Measurements from ENCODE around the gene ST6GAL1. TPM values are rescaled to one million over a fixed set of nuclear protein-coding genes. Genes with fewer than 3 reads are reported as not detected.

Gene ST6GAL1
- total RNA-seq, 1 donor from 2014 or later, result 74.0 TPM

- Mint-ChIP-seq H3K27me3 (no peaks in the 10 kb centered on the region), H3K27ac (no peak overlapping the region)
Measured at GRCh38 chr3:187102073-187102634, 171.8 kb downstream of the ST6GAL1 start.

GRCh38 chr3:187103251-187103650 lies 172.9 kb downstream of the ST6GAL1 start:
- H3K4me1 Mint-ChIP-seq (ENCODE audit: low read depth), result no peaks in the 10 kb centered on the region
- no peak overlapping the region for H3K4me3 Mint-ChIP-seq (ENCODE audit: low read depth)
- no peak for DNase-seq (ENCODE audit: low spot score, unreplicated experiment)
- no peak overlapping the region for H3K27ac Mint-ChIP-seq
- H3K27me3 Mint-ChIP-seq, result no peaks in the 10 kb centered on the region
- H3K9me3 Mint-ChIP-seq (ENCODE audit: low read depth), result peaks cover 18% of the 10 kb centered on the region
- H3K36me3 Mint-ChIP-seq (ENCODE audit: insufficient read depth), result peaks cover 4% of the 10 kb centered on the region
- no peak for TF ChIP-seq CTCF (IDR thresholded peaks at IDR 0.05; ENCODE audit: unreplicated experiment)

More at GRCh38 chr3:187102073-187102634, 171.8 kb downstream of the ST6GAL1 start:
- Mint-ChIP-seq H3K36me3 (ENCODE audit: insufficient read depth) (peaks cover 4% of the 10 kb centered on the region), H3K4me3 (ENCODE audit: low read depth) (no peak overlapping the region), H3K4me1 (ENCODE audit: low read depth) (no peaks in the 10 kb centered on the region), H3K9me3 (ENCODE audit: low read depth) (peaks cover 28% of the 10 kb centered on the region)
- TF ChIP-seq CTCF (IDR thresholded peaks at IDR 0.05; ENCODE audit: unreplicated experiment), result no peak
- no peak for DNase-seq (ENCODE audit: low spot score, unreplicated experiment)

GRCh38 chr3:187104342-187104741 lies 174.0 kb downstream of the ST6GAL1 start:
- Mint-ChIP-seq H3K36me3 (ENCODE audit: insufficient read depth) (peaks cover 2% of the 10 kb centered on the region), H3K27me3 (no peaks in the 10 kb centered on the region), H3K27ac (no peak overlapping the region), H3K4me3 (ENCODE audit: low read depth) (no peak overlapping the region), H3K4me1 (ENCODE audit: low read depth) (no peaks in the 10 kb centered on the region), H3K9me3 (ENCODE audit: low read depth) (peaks cover 7% of the 10 kb centered on the region)
- no peak for TF ChIP-seq CTCF (IDR thresholded peaks at IDR 0.05; ENCODE audit: unreplicated experiment)
- no peak for DNase-seq (ENCODE audit: low spot score, unreplicated experiment)

GRCh38 chr3:187104933-187105332 lies 174.6 kb downstream of the ST6GAL1 start:
- Mint-ChIP-seq H3K4me1 (ENCODE audit: low read depth) (no peaks in the 10 kb centered on the region), H3K27ac (no peak overlapping the region), H3K4me3 (ENCODE audit: low read depth) (no peak overlapping the region), H3K27me3 (no peaks in the 10 kb centered on the region), H3K9me3 (ENCODE audit: low read depth) (peaks cover 2% of the 10 kb centered on the region), H3K36me3 (ENCODE audit: insufficient read depth) (no peaks in the 10 kb centered on the region)
- no peak for TF ChIP-seq CTCF (IDR thresholded peaks at IDR 0.05; ENCODE audit: unreplicated experiment)
- DNase-seq (ENCODE audit: low spot score, unreplicated experiment), result no peak

GRCh38 chr3:187105700-187106099 lies 175.4 kb downstream of the ST6GAL1 start:
- no peaks in the 10 kb centered on the region for H3K4me1 Mint-ChIP-seq (ENCODE audit: low read depth)
- no peak for TF ChIP-seq CTCF (IDR thresholded peaks at IDR 0.05; ENCODE audit: unreplicated experiment)
- H3K27me3 Mint-ChIP-seq, result no peaks in the 10 kb centered on the region
- H3K27ac Mint-ChIP-seq, result no peak overlapping the region
- no peaks in the 10 kb centered on the region for H3K9me3 Mint-ChIP-seq (ENCODE audit: low read depth)
- H3K36me3 Mint-ChIP-seq (ENCODE audit: insufficient read depth), result no peaks in the 10 kb centered on the region
- H3K4me3 Mint-ChIP-seq (ENCODE audit: low read depth), result no peak overlapping the region
- no peak for DNase-seq (ENCODE audit: low spot score, unreplicated experiment)

Measured in progenitor cell of endocrine pancreas (in vitro differentiated cells).